ENCODE data around the gene C9orf78.

Gene C9orf78

DNA sequence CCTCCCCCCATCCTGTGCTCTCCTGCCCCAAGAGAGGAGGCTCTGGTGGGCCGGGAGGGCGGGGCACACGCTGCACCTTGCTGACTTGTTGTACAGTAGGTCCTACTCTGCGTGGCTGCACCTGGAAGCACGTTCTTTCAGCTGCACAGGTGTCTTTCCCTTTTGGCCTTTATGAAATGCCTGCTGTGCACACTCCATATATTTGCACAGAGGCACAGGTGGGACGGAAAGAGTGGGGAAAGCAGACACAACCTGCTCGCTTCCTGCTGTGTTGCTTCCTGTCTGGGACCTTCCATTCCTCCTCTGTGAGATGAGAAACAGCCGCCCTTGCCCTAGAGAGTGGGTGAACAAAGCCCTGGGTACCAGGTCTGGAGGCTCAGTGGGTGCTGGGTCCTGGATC lies 5.0 kb upstream of the C9orf78 start:
- Histone ChIP-seq H3K9ac (ENCODE audit: low read depth in 1 of 2, low read length in 2 of 2) (no peak overlapping the region), H3K9me3 (ENCODE audit: control insufficient read depth in 1 of 2, low read length in 2 of 2) (no peaks in the 10 kb centered on the region), H3K4me3 (ENCODE audit: low read depth in 1 of 2, low read length in 2 of 2) (no peak overlapping the region), H3K27ac (ENCODE audit: low read depth, low read length) (no peak overlapping the region), H3K36me3 (ENCODE audit: control insufficient read depth in 1 of 2, insufficient read depth in 2 of 2, low read length in 2 of 2) (no peaks in the 10 kb centered on the region), H3K27me3 (ENCODE audit: control insufficient read depth in 1 of 2, insufficient read depth in 2 of 2, low read length in 2 of 2) (no peaks in the 10 kb centered on the region), H3K4me1 (ENCODE audit: control insufficient read depth in 1 of 2, insufficient read depth in 2 of 2, low read length in 2 of 2) (peaks cover 10 to 19% of the 10 kb centered on the region in 2 donors)

DNA sequence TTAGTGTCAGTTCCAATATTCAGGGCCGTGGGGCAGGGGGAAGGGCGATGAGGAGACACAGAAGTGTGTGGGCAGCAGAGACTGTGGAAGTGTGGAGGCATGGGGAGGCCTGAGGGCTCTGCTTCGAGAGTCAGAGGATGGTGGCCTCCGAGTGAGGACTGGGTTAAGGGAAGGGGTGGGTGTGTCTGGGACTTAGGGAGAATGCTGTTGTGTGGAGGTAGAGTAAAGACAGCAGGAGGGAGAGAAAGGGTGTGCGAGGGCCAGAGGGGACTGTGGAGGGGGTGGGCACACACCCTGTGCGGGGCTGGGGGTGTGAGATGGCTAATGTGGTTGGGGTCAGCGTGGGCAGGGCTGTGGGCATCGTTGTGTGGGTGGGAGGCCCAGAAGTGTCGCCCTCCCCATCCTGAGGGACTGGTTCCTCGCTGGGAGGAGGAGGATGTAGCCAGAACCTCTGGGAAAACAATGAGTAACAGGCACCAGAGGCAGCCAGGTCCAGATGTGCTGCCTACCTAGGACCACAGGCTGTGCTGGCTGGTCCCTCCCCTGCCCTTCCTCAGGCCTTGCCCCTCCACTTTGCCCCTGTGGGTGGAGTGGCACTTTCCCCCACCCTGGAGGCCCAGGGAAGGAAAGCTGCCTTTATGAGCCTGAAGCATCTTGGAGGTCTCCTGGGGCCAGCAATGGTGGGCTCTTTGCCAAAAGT lies 4.4 kb upstream of the C9orf78 start:
- peaks cover 10 to 22% of the 10 kb centered on the region in 2 donors for H3K4me1 ChIP-seq (ENCODE audit: control insufficient read depth in 1 of 2, insufficient read depth in 2 of 2, low read length in 2 of 2)
- no peak overlapping the region for H3K27ac ChIP-seq (ENCODE audit: low read depth, low read length)
- no peaks in the 10 kb centered on the region for H3K9me3 ChIP-seq (ENCODE audit: control insufficient read depth in 1 of 2, low read length in 2 of 2)
- H3K27me3 ChIP-seq (ENCODE audit: control insufficient read depth in 1 of 2, insufficient read depth in 2 of 2, low read length in 2 of 2): no peaks in the 10 kb centered on the region
- no peak overlapping the region for H3K4me3 ChIP-seq (ENCODE audit: low read depth in 1 of 2, low read length in 2 of 2)
- H3K36me3 ChIP-seq (ENCODE audit: control insufficient read depth in 1 of 2, insufficient read depth in 2 of 2, low read length in 2 of 2): no peaks in the 10 kb centered on the region
- H3K9ac ChIP-seq (ENCODE audit: low read depth in 1 of 2, low read length in 2 of 2): no peak overlapping the region

DNA sequence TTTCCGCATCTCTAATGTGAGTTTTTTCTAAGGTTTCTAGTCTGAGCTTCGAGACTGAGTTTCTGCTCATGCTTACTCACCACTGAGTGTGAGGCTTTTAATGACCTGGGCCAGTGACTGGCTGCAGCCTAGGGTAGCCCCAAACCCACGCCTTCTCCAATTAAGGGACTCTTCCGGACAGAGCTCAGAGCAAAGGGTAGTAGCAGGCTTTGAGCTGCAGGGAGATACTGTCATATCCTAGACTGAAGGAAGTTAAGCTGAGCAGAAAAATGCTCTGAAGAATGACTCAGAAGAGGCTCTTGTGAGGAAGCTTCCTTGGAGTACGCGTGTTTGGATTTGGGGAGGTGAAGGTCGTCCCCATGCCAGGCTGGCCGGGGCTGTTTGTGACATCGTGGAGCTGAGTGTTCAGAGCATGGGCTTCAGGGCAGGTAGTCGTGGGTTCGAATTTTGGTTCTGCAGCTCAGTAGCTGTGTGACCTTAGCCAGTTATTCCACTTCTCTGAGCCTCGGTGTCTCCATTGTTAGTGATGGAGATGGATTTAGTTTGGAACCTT lies 3.7 kb upstream of the C9orf78 start:
- Histone ChIP-seq H3K9me3 (ENCODE audit: control insufficient read depth in 1 of 2, low read length in 2 of 2) (no peaks in the 10 kb centered on the region), H3K36me3 (ENCODE audit: control insufficient read depth in 1 of 2, insufficient read depth in 2 of 2, low read length in 2 of 2) (no peaks in the 10 kb centered on the region), H3K4me1 (ENCODE audit: control insufficient read depth in 1 of 2, insufficient read depth in 2 of 2, low read length in 2 of 2) (peaks cover 13 to 29% of the 10 kb centered on the region in 2 donors), H3K27me3 (ENCODE audit: control insufficient read depth in 1 of 2, insufficient read depth in 2 of 2, low read length in 2 of 2) (no peaks in the 10 kb centered on the region), H3K4me3 (ENCODE audit: low read depth in 1 of 2, low read length in 2 of 2) (no peak overlapping the region), H3K27ac (ENCODE audit: low read depth, low read length) (no peak overlapping the region), H3K9ac (ENCODE audit: low read depth in 1 of 2, low read length in 2 of 2) (no peak overlapping the region)

DNA sequence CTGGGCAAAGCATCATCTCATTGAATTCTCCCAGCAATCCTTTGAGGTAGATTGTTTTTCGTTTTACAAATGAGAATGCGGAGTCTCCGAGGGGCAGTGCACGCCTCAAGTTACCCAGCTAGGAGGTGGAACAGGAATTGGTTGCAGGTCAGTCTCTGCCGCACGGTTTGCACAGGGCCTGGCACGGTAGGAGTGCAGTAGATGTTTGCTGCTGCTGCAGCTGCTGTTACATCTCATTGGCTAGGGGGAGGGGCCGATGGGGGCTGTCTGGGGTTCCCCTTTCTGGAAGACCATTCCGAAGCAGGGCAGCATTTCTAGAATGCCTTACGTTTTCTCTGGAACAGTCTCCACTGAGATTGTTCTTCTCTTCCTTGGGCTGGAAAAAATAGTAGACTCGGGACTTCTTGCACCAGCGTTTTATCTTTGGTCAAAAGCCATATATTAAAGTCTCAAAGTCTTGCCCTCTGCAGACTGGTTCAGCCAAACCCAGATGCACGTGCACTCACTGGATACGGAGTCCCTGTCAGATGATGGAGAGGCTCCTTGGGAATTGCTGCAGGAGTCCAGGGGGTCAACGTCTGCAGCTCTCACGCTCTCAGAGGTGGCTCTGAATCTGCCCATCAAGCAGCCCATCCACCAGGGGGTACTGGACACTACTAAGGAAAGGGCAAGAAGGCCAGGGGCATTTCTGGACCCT lies 1.4 kb upstream of the C9orf78 start:
- Histone ChIP-seq H3K4me3 (ENCODE audit: low read depth in 1 of 2, low read length in 2 of 2) (peak overlapping the region; percentile 71 to 100), H3K36me3 (ENCODE audit: control insufficient read depth in 1 of 2, insufficient read depth in 2 of 2, low read length in 2 of 2) (peaks cover 4 to 12% of the 10 kb centered on the region in 2 donors), H3K9ac (ENCODE audit: low read depth in 1 of 2, low read length in 2 of 2) (peak overlapping the region; percentile 74 to 90), H3K27ac (ENCODE audit: low read depth, low read length) (no peak overlapping the region), H3K27me3 (ENCODE audit: control insufficient read depth in 1 of 2, insufficient read depth in 2 of 2, low read length in 2 of 2) (no peaks in the 10 kb centered on the region), H3K4me1 (ENCODE audit: control insufficient read depth in 1 of 2, insufficient read depth in 2 of 2, low read length in 2 of 2) (peaks cover 14 to 30% of the 10 kb centered on the region in 2 donors), H3K9me3 (ENCODE audit: control insufficient read depth in 1 of 2, low read length in 2 of 2) (no peaks in the 10 kb centered on the region)

DNA sequence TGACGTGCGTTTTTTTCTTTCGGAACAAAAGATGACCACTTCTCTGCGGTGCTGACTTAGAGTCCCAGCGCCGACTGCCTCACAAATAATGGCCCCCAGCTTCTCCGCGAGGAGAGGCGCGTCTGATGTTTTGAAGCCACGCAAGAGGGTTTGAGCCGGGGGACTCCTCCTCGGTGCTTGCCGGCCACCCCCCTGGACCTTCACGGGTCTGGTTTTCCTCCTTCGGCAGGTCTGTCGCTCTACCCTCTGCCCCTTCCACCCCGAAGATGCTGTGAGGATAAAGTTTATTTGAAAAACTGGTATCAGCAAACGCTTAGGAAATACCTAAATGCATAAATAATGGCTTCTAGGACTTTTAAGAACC lies 767 bp upstream of the C9orf78 start:
- H3K4me3 ChIP-seq (ENCODE audit: low read depth in 1 of 2, low read length in 2 of 2): peak overlapping the region; percentile 71 to 100
- H3K4me1 ChIP-seq (ENCODE audit: control insufficient read depth in 1 of 2, insufficient read depth in 2 of 2, low read length in 2 of 2): peaks cover 14 to 30% of the 10 kb centered on the region in 2 donors
- H3K36me3 ChIP-seq (ENCODE audit: control insufficient read depth in 1 of 2, insufficient read depth in 2 of 2, low read length in 2 of 2): peaks cover 4 to 18% of the 10 kb centered on the region in 2 donors
- peak overlapping the region; percentile 27 for H3K27ac ChIP-seq (ENCODE audit: low read depth, low read length)
- H3K9ac ChIP-seq (ENCODE audit: low read depth in 1 of 2, low read length in 2 of 2): peak overlapping the region; percentile 74 to 90
- H3K27me3 ChIP-seq (ENCODE audit: control insufficient read depth in 1 of 2, insufficient read depth in 2 of 2, low read length in 2 of 2): no peaks in the 10 kb centered on the region
- H3K9me3 ChIP-seq (ENCODE audit: control insufficient read depth in 1 of 2, low read length in 2 of 2): no peaks in the 10 kb centered on the region

DNA sequence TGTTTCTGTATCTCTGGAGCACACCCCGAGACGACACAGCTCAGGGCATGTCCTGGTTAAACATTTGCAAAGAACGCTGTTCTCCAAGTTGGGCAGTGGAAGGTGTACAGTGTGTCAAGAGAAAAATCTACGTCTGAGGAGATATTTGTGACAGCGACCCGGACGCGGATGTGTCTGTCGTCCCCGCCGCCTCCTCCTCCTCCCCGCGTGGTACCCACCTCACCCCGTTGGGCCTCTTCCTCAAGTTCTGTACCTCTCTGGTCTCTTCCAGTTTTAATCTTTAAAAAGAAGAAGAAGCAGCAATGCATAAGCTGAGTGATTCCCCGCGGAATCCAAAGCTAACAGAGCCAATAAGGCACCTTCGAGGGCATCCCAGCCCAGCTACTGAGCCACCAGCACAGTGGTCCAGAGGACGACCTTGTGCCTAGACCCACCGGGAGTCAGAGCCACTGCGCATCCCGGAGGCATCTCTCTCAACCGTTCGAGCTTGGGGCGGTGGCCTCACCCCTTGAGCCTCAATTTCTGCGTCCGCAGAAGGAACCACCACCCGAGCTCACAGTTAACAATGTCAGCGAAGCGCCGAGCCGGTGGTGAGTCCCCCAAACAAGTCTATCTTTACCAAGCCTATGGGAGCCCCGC lies 467 bp downstream of the C9orf78 start:
- peak overlapping the region; percentile 99 to 100 for H3K4me3 ChIP-seq (ENCODE audit: low read depth in 1 of 2, low read length in 2 of 2)
- H3K36me3 ChIP-seq (ENCODE audit: control insufficient read depth in 1 of 2, insufficient read depth in 2 of 2, low read length in 2 of 2): peaks cover 8 to 27% of the 10 kb centered on the region in 2 donors
- peak overlapping the region; percentile 90 to 96 for H3K9ac ChIP-seq (ENCODE audit: low read depth in 1 of 2, low read length in 2 of 2)
- no peaks in the 10 kb centered on the region for H3K9me3 ChIP-seq (ENCODE audit: control insufficient read depth in 1 of 2, low read length in 2 of 2)
- H3K4me1 ChIP-seq (ENCODE audit: control insufficient read depth in 1 of 2, insufficient read depth in 2 of 2, low read length in 2 of 2): peaks cover 14 to 29% of the 10 kb centered on the region in 2 donors
- no peaks in the 10 kb centered on the region for H3K27me3 ChIP-seq (ENCODE audit: control insufficient read depth in 1 of 2, insufficient read depth in 2 of 2, low read length in 2 of 2)
- H3K27ac ChIP-seq (ENCODE audit: low read depth, low read length): peak overlapping the region; percentile 63

DNA sequence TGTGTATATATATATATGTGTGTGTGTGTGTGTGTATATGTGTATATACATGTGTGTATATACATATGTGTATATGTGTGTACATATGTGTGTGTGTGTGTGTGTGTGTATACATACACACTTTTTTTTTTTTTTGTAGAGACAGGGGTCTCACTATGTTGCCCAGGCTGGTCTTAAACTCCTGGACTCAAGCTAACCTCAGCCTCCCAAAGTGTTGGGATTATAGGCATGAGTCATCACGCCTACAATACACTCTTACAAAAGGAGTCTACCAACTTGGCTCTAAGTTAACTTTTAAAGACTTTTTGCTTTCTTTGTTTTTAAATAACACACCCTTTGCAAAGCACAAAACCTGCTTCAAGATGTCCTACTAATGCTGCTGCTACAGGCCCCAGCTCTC lies 2.1 kb downstream of the C9orf78 start:
- Histone ChIP-seq H3K9ac (ENCODE audit: low read depth in 1 of 2, low read length in 2 of 2) (no peak overlapping the region), H3K27ac (ENCODE audit: low read depth, low read length) (no peak overlapping the region), H3K9me3 (ENCODE audit: control insufficient read depth in 1 of 2, low read length in 2 of 2) (no peaks in the 10 kb centered on the region), H3K27me3 (ENCODE audit: control insufficient read depth in 1 of 2, insufficient read depth in 2 of 2, low read length in 2 of 2) (no peaks in the 10 kb centered on the region), H3K36me3 (ENCODE audit: control insufficient read depth in 1 of 2, insufficient read depth in 2 of 2, low read length in 2 of 2) (peaks cover 10 to 41% of the 10 kb centered on the region in 2 donors), H3K4me3 (ENCODE audit: low read depth in 1 of 2, low read length in 2 of 2) (no peak overlapping the region), H3K4me1 (ENCODE audit: control insufficient read depth in 1 of 2, insufficient read depth in 2 of 2, low read length in 2 of 2) (peaks cover 14 to 23% of the 10 kb centered on the region in 2 donors)

DNA sequence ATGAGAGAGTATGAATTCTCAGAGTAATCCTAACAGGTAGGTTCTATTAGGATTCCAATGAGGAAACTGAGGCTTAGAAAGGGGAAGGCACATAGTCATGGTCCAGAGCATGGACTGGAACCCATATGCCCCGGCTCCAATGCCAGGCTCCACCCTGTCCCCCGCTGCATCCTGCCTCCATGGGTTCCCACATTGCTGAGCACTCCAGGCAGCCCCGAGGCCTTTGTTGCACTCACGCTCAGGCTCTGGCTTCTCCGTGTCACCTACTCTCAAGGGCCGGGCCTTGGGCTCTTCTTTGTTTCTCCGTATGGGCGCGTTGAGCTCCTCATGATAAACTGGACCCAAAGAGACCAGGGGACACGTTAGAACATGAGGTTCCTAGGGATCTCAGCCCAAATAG lies 6.1 kb downstream of the C9orf78 start:
- Histone ChIP-seq H3K4me3 (ENCODE audit: low read depth in 1 of 2, low read length in 2 of 2) (no peak overlapping the region), H3K36me3 (ENCODE audit: control insufficient read depth in 1 of 2, insufficient read depth in 2 of 2, low read length in 2 of 2) (peaks cover 10 to 45% of the 10 kb centered on the region in 2 donors), H3K9ac (ENCODE audit: low read depth in 1 of 2, low read length in 2 of 2) (no peak overlapping the region), H3K9me3 (ENCODE audit: control insufficient read depth in 1 of 2, low read length in 2 of 2) (no peaks in the 10 kb centered on the region), H3K27ac (ENCODE audit: low read depth, low read length) (no peak overlapping the region), H3K27me3 (ENCODE audit: control insufficient read depth in 1 of 2, insufficient read depth in 2 of 2, low read length in 2 of 2) (no peaks in the 10 kb centered on the region), H3K4me1 (ENCODE audit: control insufficient read depth in 1 of 2, insufficient read depth in 2 of 2, low read length in 2 of 2) (peaks cover 3 to 4% of the 10 kb centered on the region in 2 donors)

DNA sequence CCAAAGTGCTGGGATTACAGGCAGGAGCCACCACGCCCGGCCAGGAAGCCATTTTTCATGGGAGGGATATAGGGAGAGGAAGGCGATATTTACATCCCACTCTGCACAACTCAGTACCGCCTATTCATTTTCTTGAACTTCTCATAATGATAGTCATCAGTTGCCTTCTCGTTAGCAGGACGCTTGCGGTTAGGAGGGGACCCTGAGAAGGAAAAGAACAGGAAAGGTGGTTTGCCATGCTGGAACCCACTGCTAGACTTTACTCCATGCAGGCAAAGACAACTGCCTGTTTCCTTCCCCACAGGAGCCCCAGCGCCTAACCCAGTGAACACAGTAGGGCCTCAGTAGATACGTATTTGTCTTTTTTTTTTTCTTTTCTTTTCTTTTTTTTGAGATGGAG lies 7.0 kb downstream of the C9orf78 start:
- Histone ChIP-seq H3K4me1 (ENCODE audit: control insufficient read depth in 1 of 2, insufficient read depth in 2 of 2, low read length in 2 of 2) (peaks cover under 1 to 1% of the 10 kb centered on the region in 2 donors), H3K27me3 (ENCODE audit: control insufficient read depth in 1 of 2, insufficient read depth in 2 of 2, low read length in 2 of 2) (no peaks in the 10 kb centered on the region), H3K4me3 (ENCODE audit: low read depth in 1 of 2, low read length in 2 of 2) (no peak overlapping the region), H3K9me3 (ENCODE audit: control insufficient read depth in 1 of 2, low read length in 2 of 2) (no peaks in the 10 kb centered on the region), H3K27ac (ENCODE audit: low read depth, low read length) (no peak overlapping the region), H3K9ac (ENCODE audit: low read depth in 1 of 2, low read length in 2 of 2) (no peak overlapping the region), H3K36me3 (ENCODE audit: control insufficient read depth in 1 of 2, insufficient read depth in 2 of 2, low read length in 2 of 2) (peaks cover 10 to 41% of the 10 kb centered on the region in 2 donors)

DNA sequence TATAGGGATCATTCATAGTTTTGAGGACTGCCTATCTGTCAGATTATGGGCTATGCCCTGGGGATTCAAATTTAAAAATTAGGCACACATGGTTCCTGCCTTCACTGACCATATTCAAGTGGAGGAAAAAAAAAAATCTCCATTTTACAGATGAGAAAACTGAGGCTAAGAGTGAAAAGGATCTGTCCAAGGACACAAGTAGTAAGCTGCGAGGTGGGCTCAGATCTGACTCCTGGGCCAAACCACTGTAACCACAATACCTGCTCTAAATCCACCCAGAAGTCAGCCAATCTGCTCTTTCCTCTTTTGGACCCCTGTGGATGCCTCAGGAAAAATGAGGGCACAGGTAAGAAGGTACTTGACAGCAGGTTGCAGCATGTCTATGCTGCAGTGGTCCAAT lies 8.3 kb downstream of the C9orf78 start:
- Histone ChIP-seq H3K9ac (ENCODE audit: low read depth in 1 of 2, low read length in 2 of 2) (no peak overlapping the region), H3K36me3 (ENCODE audit: control insufficient read depth in 1 of 2, insufficient read depth in 2 of 2, low read length in 2 of 2) (peaks cover 16 to 40% of the 10 kb centered on the region in 2 donors), H3K4me1 (ENCODE audit: control insufficient read depth in 1 of 2, insufficient read depth in 2 of 2, low read length in 2 of 2) (peaks cover 8 to 9% of the 10 kb centered on the region in 2 donors), H3K27ac (ENCODE audit: low read depth, low read length) (no peak overlapping the region), H3K27me3 (ENCODE audit: control insufficient read depth in 1 of 2, insufficient read depth in 2 of 2, low read length in 2 of 2) (no peaks in the 10 kb centered on the region), H3K4me3 (ENCODE audit: low read depth in 1 of 2, low read length in 2 of 2) (no peak overlapping the region), H3K9me3 (ENCODE audit: control insufficient read depth in 1 of 2, low read length in 2 of 2) (no peaks in the 10 kb centered on the region)
